GM19238 (cell line): ENCODE results near the gene PI4KB.
"Not testable (repeated sequence)": the region's sequence is repeated elsewhere in the genome, so short reads cannot be mapped to it uniquely, and the experiment has no call there.

Experiments
- DNase-seq: peaks from one replicate; pipeline ENCODE4 v3.0.0; 2011; ENCODE audit warnings: low spot score; ENCODE audit not compliant: insufficient read length

The PI4KB gene

DNA sequence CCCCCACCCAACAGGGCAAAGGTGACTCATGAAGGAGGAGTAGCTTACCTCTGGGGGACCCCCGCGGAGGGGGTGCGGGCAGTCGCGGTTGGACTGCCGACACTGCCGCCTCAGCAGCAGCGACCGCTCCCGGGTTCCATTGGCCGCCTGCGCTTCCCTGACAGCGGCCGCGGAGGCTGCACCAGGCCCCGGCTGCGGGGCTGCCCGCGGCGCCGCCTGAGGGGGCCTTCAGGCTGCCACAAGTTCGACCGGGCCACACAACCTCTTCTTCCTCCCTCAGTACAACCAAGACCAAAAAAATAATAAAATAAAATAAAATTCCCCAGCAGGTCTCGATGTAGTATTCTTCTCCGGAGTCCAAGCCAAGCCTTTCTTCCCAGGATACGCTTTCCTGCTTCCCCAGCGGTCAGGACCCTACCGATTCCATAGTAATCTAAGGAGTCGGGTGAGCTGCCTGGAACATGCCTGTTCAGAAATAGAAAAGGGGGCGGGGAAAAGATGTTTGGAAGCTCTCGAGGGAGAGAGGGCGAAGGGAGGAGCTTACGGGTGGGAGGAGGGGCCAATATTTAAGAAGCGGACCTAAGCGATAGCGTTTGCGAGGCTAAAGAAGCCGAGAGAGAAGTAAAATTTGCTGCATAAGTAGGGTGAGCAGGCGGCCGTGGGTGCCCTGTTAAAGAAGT is at the start of gene PI4KB:
Gene PI4KB (minus strand): TSS at position 194 of the 680 bp plus-strand sequence. CDS start 10,935 bp downstream, outside the sequence.
- peak; percentile 93 for DNase-seq

DNA sequence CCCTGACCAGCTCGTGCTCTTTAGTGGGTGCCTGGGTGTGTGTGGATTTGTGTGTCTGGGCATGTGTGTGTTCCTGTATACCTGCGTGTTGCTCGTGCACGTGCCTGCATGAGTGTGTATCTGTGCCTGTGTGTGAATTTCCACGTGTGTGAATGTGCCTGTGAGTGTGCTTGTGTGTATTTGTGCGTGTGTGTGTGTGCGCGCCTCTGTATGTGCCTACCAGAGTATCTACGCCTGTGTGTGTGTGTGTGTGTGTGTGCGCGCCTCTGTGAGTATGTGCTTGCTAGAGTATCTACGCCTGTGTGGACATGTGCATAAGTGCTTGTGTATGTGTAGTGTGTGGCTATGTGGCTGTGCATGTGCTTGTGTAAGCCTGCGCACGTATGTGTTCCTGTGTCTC is 46.0 kb upstream of the PI4KB start:
- DNase-seq, result no peak

DNA sequence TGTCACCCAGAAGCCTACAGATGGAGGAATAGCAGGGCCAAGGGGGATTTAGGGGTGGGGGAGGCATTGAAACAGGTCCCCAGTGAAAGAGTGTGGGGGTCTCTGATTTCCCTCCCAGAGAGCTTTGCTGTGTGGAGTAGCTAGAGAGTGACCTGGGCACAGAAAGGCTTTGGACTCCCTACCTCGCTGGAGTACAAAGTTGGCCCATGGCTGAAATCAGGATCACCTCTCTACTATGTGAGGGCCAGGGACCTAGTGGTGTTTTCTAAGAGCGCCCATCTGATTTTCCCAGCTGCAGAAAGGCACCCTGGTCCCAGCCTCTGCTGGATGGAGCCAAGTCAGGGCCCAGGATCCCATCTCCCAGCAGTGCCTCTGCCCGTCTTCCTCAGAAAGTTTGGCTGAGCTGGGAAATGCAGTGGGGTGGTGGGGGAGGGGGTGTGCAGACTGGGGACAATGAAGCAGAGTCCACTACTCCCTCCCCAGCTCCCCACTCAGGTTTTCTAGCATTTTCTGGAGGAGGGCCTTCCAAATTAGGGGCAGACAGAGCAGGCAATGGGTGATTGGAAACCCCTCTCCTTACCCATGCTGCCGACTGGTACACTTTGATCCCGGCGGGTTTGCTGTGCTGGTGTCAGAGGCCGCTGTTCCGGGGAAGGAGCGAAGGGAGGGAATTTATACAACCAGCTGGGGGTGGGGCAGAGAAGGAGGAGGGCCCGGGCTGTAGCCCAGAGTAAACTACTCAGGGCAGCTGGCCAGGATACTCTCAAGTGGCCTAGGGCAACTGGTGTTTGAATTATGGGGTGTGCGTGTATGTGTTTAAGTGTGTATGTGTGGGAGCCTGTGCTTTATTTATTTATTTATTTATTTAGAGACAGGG is 45.1 kb upstream of the PI4KB start, which contains the start of gene SELENBP1:
Gene SELENBP1 (minus strand): TSS at position 648 of the 877 bp plus-strand sequence. CDS start 64 bp downstream, at position 584.
- DNase-seq, result no peak

DNA sequence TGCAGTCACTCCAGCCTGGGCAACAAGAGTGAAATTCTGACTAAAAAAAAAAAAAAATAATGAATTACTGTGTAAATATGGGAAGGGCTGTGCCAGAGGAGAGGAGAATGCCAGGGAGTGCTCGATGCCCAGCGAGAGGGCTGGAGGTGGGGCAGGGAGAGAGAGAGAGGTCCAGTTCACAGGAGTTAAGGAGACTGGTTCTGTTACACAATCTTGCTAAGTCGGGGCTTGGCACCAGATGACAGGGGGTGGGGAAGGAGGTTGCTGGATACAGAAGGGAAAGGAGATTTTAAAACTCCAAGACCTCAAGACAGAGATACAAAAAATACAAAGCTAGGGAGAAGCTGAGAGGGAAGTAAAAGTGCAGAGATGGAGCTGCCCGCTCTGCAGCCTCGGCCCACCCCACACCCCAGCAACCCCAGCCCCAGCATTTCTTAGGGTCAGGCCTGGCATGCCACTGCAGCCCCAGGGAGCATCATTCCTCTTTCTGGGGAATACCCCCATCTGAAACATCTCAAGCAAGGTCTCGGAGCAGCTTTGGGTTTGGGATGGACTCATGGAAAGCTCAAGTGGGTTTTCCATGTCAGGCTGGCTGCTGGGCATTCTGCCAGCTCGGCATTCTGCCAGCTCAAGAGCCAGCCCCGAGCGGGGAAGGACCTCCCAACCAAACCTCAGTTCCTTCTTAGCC is 44.3 kb upstream of the PI4KB start:
- no peak for DNase-seq

DNA sequence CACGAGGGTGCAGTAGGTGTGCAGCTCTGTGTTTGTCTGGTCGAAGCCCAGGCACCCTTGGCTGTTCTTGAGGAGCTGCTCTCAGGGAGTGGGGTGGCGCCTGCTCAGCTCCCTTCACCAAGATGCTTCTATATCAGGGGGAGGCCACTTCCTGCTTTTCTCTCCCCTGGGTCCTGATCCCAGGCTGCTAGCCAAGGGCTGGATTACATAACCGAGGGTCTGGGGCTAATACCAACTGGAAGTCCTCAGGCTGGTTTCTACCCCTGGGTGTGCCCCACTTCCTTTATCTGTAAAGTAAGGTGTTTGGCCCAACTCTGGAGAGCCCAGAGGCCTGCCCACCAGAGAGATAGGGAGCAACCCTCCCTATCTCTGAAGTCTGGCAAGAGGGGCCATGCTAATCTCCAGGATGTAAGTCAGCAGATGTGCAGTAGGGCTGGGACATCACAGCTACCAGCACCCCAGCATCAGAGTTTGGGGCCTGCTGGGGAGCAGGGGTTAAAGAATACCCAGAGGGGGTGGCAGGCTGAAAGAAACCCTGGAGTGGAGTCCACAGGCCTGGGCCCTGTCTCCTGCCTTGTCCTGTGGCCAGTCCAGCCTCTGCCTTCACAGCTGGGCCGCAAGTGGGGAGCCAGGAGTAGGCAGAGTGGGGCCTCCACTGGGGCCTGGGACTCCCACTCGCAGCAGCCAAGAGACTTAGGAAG is 43.1 kb upstream of the PI4KB start:
- no peak for DNase-seq

DNA sequence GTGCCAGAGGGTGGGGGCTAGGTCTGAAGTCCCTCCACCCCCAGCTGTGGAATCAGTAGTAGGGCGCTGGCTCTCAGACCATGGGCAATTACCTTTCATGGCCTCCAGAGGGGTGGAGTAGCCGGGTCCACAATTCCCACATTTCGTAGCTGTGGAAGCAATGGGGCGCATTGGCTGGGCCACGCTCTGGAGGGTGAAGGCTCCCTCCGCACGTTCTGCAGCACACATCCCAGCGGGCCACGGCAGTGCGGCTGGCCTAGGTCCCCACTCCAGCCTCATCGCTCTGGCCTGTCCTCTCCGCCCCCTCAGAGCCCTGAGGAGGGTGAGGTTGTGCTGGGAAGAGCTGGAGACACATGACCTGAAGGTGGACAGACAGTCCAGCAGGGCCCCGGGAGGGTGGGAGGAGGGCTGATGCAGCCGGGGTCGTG is 42.4 kb upstream of the PI4KB start:
- no peak for DNase-seq

DNA sequence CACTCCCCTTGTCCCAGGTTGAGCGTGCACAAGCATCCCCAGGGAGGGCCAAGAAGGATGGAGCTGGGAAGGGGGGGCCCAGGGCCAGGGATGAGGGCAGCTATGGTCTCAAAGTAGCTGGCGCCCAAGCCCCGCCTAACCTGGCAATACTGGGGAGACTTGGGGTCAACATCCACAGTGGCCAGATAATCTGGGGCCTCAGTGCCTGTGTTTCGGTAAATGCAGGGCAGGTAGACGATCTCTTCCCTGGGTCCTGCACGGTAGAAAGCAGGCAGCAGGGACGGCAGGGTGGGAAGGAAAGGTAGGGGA is 42.0 kb upstream of the PI4KB start:
- DNase-seq, result no peak

DNA sequence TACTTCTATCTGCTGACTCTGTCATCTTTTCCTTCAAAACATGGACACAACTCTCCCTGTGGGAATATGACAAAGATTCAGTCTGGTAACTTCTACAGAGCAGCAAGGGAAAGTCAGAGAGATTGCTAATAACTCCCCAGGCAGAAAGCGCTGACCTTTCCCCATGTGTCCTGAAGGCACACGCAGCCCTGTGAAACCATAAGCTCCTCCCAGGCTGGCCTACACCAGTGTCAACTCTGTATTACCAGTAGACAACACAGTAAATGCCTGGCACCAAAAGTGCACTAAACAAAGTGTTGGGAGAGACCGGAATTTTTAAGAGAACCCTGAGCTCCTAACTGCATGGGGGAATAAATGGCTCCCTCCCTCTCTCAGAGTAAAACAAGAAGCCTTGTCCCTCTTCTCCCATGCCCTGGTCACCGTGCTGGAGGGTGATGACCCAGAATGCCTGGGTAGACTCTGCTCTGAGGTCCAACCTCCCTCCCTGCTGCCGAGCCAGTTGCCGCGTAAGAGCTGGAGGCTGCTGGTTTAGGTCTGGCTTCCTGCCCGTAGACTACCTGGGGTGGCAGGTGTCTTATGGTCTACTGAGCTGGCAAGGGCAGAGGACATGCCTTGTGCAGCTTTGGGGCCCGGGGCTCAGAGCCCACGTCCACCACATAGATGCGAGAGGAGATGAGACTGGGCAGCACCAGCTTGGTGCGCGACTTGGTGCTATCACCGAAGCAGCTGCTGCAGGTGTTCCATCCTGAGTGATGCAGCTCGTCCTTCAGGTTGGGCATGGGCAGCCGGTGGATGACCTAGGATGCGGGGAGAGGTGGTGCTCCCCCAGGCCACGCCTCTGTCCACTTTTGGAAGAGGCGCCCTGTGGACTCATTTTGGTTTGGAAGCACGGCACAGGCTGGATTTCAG is 41.4 kb upstream of the PI4KB start:
- no peak for DNase-seq

DNA sequence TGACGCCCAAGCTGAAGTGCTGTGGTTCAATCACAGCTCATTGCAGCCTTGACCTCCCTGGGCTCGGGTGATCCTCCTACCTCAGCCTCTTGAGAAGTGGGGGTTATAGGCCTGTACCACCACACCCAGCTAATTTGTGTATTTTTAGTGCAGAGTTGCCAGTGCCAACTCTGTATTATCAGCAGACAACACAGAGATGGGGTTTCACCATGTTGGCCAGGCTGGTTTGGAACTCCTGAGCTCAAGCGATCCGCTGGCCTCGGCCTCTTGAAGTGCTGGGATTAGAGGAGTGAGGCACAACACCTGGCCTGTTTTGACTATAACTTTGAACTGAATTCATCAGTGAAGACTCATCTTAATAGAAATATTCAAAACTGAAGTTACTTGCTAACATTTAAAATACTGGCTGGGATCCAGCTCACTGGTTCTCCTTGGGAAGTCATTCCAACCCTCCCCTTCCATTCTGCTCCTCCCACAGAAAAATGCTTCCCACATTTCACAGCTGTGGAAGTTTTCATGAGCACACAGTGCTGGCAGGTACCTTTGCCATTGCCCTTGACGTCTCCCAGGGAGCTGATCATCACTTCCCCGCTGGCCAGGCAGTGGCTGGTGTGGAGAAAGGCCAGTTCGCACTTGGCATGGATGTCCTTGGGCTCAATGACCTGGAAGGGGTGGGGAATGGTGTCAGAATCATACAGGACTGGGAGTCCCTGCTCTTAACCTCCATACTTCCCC is 40.6 kb upstream of the PI4KB start:
- no peak for DNase-seq

DNA sequence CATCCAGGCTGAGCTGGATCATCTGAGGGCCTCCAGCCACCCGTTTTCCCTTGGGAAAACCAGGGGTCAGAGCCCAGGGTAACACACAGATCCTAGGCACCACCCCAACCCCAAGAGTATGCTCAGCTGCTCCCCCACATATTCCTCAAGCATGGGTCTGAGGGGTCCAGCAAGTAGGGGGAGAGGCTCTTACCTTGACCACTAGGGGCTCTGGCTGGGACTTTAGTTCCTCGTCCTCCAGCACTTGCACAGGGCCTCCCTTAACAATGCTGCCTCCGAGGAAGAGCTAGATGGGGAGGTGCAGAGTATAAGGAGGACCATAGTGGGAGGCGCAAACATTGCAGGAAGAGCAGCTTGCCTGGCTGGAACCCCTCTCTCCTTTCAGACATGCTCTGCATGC is 37.8 kb upstream of the PI4KB start:
- no peak for DNase-seq

DNA sequence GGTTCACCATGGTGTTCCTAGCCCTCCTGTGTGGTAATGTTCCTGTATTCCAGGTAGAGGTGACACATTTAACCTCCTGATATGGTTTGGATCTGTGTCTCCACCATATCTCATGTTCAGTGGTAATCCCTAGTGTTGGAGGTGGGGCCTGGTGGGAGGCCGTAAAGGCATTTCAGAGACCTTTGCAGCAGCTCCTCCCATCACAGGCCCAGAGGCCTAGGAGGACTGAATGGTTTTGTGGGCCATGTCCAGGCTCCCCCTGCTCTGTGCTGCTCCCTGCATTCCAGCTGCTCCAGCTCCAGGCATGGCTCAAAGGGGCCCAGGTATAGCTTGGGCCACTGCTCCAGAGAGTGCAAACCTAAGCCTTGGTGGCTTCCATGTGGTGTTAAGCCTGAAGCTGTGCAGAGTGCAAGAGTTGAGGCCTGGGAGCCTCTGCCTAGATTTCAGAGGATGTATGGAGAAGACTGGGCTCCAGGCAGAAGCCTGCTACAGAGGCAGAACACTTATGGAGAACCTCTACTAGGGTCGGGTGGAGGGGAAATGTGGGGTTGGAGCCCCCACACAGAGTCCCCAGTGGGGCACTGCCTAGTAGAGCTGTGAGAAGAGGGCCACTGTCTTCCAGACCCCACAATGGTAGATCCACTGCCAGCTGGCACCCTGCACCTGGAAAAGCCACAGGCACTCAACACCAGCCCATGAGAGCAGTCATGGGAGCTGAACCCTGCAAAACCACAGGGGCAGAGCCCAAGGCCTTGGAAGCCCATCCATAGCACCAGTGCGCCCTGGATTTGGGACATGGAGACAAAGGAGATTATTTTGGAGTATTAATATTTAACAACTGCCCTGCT is 35.3 kb upstream of the PI4KB start:
- DNase-seq, result no peak

DNA sequence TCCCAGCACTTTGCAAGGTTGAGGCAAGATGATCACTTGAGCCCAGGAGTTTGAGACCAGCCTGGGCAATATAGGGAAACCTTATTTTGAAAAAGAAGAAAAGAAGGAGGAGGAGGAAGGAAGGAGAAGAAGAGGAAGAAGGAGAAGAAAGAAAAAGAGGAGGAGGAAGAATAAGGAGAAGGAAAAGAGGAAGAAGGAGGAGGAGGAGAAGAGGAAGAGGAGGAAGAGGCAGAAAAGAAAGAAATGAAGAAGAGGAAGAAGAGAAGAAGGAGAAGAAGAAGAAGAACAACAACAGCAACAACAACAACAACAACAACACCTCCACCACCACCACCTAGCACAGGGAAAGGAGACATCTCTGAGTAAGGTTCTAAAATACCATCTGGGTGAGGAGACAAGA is 34.7 kb upstream of the PI4KB start:
- DNase-seq, result no peak

DNA sequence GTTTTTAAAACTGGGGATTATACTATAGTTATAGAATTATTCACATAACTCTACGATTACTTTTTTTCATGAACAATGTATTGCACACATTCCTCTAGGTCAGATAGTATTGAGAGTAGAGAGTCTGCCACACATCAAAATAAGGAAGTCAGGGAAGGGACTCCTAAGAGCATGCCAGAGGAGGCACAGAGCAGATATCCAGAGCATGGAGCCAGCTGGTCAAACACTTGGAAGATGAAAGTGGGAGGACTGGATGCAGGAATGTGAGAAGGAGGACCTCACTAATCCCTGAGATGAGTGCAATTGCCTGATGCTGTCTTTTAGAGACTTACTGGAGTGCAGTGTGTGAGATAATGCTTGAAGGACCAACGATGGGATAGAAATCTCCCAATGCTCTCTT is 29.5 kb upstream of the PI4KB start:
- no peak for DNase-seq

DNA sequence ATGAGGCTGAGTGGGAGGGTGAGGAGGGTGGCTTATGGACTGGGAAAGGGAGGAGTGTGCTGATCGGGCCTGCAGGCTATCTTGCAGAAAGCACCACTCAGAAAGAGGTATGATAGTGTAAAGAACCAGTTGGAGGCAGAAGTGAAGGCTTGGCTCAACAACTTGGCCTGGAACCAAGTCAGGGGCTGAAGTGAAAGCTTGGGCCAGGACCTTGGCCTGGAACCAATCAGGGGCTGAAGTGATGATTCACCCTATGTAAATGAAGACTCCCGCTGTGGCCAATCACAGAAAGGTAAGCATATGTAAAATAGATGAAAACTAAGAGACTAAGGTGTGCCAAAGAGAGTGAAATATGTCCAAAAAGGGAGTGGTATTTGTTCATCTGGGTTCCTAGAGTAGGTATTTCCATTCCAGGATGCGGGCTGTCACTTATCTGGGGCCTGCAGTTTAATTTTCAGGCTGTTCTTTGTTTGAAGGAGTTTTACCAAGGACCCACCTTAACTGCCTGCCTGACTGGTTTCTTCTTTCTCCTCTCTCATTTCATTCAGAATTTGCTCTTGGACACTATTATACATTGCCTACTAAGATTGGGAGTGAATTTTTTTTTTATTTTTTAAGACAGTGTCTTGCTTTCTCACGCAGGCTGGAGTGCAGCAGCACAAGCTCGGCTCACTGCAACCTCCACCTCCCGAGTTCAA is 25.0 kb upstream of the PI4KB start:
- no peak for DNase-seq

DNA sequence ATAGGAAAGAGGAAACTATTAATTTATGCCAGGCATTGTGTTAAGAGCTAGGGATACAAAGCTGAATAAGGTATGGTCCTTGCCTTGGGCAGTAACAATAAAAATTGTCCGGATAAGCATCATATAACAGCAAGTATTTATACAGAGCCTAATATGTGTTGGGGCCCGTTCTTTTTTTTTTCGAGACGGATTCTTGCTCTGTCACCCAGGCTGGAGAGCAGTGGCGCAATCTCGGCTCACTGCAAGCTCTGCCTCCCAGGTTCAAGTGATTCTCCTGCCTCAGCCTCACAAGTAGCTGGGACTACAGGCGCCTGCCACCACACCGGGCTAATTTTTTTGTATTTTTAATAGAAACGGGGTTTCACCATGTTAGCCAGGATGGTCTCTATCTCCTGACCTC is 23.1 kb upstream of the PI4KB start:
- not testable (repeated sequence) for DNase-seq

DNA sequence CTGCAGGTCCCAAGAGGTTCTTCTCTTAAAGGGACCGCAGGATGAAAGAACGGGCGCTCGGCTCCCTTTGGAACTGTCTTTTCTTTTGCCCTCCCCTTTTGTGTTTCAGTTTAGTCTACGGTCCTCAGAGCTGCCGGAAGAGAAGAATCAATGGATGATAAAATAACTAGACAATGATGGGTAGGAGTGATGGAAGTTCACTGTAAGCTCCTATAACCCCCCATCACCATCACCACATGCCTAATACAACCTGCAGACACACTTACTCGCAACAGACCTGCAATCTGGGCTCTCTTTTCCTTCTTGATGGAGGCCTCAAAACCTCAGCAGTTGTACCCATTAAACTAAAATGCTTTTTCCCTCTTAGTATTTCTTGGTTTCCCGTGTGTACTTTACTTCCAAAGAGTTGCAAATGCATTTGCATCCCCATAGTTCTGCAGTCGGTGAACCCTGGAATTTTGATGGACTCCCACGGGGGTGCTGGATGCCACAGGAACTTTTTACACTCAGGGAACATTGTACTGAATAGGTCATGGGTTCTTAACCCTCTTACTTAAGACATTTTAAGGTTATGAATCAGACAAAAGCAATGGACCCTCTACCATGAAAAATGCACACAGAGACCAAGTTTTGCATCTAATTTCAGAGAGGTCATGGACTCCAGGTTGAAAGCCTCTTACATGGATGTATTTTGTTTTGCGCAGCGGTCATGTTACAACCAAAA is 20.5 kb upstream of the PI4KB start:
- DNase-seq, result no peak

DNA sequence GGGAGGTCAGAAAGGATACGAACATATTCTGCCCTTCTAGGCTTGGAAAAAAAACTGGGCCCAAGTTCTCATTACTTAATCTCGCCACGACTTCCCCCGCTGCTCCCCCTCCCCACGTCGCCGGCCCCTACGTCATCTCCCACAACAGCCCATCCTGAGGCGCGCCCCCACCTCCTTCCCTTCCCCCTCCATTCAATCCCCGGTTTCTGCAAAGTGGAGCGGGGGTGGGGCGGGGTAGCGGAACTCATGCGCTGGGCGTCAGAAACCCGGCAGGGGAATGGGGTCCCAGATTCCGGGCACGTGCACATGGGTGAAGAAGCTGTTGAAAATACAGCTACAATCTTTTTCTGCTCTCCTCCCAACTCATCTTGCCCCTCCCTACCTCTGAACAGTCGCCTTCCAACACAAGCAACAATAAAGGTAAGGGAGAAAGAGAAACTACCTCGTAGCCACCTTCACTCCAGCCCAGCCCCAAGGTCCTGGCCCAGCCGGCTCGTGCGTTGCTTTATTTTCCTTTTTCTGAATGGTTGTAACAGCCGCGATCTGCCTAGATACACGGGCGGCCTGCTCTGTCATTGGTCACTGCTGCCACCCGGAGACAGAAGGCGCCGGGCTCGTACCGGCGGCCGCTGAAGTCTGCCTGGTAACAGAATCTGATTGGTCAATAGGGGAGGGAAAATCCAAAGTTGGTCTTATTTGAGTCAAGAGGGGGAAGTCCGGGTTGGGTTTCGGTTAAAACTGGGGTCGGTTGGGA is 19.7 kb upstream of the PI4KB start, which contains the start of gene RFX5:
Gene RFX5 (minus strand): TSS at position 484 of the 754 bp plus-strand sequence. CDS start 932 bp downstream, outside the sequence.
- peak; percentile 78 for DNase-seq
